ENCODE results near the gene ADCY1.

The ADCY1 gene

DNA sequence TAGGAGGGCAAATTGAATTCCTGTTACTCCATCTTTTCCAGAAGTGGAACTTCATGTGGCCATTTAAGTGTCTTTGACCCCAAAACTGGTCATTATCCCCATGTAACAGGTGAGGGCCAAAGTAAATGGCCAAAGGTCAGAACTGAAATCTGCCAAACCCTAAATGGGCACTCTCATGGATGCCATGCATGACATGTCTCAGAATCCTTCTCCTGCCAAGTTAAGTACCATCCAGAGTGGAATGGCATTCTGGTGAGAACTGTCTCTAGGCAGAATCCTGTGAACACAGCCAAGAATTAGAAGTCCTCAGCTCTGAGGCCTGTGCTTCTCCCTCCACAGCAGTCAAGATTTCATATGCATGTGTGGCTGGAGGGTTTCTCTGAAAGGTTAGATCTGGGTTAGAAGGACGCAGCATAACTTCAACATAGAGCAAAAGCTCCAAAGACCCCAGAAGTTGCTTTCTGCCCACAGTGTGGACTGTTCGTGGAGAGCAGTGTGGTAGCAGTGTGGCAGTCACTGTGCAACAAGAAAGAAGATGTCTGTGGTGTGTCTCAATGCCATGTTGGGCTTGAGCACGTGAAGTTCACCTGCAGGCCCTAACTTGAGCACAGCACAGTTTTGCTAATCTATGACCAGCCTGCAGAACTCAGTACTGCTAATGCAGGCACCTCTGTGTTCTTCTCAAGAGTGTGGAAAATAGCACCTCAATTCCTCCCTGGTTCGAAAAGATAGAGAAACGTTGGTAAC is 121.3 kb downstream of the ADCY1 start:
- DNase-seq (ENCODE audit: low read depth), result no peak

DNA sequence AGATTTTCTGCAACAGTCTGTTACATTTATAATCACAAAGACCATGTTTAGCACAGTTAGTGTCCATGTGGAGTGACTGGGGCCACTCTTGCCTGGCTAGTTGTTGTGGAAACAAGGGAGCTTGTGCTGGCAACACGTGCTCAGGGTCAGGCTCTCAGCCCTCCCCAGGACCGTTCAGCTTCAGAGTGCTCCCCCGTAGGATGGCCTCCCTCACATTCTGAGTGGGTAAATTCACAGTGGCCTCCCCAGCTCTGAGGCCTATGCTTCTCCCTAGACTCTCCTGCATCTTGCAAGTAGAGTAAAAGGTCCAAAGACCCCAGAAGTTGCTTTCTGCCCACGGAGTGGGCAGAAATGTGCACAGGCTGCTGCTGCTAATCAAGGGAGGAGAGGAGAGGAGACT is 122.3 kb downstream of the ADCY1 start:
- DNase-seq (ENCODE audit: low read depth), result no peak

DNA sequence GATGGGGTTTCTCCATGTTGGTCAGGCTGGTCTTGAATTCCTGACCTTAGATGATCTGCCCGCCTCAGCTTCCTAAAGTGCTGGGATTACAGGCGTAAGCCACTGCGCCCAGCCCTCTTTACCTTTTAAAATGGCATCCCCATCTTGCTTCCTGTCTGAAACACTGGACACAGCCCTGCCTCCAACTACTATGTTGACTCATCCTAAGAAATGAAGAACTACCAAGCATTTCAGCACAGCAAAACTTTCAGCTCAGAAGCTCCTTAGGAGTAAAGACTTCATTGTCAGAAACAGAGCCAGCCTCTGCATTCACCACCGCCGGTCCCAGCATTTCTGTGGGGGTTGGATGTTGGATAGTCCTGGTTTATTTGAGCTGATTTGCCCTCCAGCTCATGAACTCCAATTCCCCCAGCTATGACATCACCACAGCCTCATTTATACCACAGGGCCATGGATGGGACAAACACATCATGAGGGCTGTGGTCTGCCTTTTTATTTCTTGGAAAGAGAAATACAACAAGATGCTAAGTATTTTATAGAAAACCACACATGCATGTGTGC is 123.5 kb downstream of the ADCY1 start:
- no peak for DNase-seq (ENCODE audit: low read depth)

DNA sequence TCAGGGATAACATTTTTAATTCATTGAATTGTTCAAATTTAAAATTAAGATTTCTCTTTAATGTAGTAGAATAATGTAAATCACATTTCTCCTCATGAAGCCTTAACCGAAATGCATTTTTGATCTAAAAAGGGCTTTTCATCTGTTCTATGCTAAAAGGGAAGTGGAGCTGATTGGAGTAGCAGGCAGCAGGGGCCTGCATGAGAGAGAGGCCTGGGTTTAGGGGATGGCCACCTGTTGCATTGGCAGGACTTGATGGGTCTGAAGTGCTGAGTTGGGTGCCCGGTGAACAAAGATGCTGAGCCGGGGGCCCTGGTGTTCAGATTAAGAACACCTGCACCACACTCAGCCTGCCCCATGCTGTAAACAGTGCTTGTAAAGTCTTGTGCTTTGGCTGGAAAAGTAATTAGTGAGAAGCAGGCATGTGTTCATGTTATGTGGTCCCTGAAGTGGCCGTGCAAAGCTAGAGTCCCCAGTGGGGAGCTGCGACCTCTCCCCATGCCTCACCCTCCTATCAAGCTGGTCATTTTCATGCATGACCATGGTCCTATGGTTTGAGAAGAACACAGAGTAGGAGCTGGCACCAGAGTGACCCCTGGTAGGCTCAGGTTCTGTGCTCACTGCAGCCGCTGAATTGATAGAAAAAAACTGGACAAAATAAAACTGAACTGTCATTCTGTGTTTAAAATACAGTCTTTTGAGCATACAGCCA is 124.3 kb downstream of the ADCY1 start:
- DNase-seq (ENCODE audit: low read depth), result no peak

DNA sequence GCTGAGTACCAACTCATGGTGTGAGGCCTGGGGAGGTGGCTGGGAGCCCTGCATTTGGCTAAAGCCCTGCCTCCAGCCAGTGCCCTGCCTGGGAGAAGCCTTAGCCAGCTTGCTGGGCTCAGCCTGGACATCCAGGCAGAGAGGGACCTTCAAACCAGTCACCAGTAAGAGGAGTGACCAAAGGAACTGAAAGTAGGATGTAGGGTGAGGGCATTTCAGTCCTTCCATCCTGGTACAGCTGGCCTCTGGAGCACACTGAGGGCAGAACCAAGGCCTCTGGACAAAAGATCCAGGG is 124.8 kb downstream of the ADCY1 start:
- DNase-seq (ENCODE audit: low read depth), result no peak

DNA sequence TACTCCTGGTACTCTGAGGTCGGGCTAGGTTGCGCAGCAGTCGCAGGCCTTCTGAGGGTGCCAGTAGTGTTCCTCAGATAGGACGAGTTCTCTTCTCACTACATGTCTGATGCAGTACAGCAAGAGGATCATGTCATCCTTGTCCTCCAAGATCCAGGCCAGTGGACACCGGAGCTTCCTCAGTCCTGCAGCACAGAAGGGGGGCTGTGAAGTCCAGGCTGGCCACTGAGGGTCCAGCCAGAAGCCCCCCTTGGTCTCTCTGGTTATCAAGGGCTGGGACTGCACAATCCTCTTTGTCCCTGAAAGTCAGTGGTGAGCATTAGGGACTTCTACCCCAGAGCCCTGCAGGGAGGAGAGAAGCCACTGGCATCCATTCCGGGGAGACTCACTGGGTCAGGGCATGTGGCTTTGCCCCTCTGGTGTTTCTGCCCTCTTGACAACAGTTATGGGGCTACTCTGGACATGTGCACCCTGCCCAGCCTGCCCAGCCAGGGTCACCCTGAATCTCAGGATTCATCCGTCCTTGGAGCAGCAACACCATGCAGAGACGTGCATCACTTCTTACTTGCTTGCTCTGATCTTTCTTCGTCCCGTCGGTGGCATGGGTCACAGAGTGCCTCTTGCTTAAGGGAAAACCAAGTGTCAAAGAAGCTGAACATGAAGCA is 125.7 kb downstream of the ADCY1 start:
- DNase-seq (ENCODE audit: low read depth), result no peak

DNA sequence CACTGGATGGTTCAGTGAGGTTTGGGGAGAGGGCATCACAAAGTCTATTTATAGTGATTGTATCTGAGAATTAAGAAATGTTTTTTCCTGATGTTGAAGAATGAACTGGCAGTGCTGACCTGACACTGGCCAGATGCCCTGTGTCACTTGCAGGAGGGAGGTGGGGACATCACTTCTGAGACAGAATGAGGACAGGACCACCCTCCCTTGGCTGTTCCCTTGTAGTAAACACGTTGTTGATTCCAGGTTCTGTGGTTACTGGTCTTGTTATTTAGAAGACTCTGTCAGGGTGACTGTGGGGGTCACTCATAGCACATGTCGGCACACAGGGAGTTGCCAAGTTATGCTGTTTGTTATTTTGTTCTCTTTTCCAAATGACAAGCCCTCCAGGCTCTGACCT is 126.4 kb downstream of the ADCY1 start:
- no peak for DNase-seq (ENCODE audit: low read depth)

DNA sequence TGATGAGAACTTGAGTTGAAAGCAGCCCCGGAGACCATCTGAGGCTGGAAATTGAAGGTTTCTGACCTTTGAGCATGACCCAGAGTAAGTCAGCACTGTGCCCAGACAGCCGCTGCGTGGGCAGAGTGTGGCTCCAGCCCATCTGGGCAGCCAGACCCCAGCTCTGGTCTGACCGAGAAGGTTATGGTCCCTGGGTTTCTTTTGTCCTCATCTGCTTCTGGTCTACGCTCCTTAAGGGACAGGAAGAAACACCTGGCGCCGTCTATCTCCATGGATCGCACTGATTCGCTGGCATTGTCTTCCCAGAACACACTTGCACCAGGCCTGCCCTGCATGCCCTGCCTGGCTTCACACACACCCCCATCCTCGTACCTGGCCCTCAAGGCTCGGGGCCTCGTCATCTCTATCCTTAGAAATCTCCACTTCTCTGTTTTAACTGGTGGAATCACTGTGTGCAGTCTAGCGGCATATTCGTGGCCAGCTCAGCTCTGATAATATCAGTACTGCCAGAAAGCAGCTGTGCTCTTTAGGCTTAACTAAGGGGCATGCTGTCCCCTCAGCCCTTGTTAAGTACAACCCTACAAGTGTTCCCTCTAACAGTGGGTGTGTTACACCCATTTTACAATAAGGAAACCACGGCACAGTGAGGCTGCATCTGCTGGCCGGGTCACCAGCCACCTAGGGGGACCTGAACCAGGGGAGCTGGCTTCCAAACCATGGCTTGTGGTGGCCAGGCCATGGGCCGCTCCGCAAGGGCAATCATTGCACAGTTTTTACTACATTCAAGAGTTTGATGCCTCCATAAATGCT is 127.7 kb downstream of the ADCY1 start:
- DNase-seq (ENCODE audit: low read depth), result no peak

DNA sequence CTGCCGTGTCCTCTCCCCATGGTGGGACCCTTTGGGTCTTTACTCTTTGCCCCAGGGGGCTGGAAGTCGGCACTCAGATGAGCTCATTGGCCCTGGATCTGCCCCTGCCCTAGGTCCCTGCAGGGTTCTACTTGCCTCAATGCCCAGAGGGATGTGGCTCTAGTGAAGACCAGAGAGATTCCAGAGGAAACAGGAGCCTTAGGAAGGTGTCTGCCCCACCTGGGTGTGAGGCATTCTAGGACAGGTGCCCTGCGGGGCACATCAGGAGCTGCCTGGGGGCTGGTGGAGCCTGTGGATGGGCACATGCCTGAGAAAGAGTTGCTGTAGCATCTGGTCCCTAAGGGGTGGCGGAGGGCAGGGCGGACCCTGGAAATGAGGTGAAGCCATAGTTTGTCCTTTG is 128.6 kb downstream of the ADCY1 start:
- DNase-seq (ENCODE audit: low read depth), result no peak

DNA sequence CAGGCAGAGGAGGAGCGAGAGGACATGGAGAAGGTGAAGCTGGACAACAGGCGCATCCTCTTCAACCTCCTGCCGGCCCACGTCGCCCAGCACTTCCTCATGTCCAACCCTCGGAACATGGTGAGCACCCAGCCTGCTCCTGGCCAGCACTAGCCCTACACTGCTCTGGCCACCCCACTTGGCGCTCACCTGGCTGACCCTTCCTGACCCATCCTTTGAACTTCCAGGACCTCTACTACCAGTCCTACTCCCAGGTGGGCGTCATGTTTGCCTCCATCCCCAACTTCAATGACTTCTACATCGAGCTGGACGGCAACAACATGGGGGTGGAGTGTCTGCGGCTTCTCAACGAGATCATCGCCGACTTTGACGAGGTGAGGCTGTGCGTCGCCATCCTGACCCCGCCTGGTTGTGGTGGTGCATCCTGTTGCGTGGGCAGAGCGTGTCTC is 129.2 kb downstream of the ADCY1 start:
- no peak for DNase-seq (ENCODE audit: low read depth)

DNA sequence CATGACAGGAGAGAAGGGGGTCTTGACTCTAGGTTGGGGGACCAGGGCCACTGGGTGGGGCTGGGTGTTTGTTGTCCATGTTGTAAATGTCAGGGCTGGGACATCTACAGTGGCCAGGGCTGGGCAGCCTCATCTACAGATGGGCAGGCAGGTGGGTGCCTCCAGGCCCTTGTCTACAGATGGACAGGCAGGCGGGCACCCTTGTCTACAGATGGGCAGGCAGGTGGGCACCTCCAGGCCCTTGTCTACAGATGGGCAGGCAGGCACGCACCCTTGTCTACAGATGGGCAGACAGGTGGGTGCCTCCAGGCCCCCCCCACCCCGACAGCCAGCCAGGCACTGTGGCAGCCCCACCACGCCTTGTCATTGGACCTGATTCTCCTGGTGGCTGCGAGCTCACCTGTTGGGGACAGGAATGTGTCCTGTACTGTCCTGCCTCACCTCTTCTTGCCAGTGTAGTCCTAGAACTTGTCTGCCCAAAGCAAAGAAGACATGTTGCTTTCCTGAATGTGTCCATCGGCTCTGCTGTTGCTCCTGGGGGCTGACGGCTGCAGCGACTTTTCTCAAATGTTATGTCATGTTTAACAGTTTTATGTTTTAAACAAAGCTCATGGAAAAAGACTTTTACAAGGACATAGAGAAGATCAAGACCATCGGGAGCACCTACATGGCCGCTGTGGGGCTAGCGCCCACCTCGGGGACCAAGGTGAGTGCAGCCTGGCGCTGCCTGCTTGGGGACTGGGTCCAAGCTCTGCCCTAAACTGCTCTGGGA is 129.9 kb downstream of the ADCY1 start:
- DNase-seq (ENCODE audit: low read depth), result no peak

DNA sequence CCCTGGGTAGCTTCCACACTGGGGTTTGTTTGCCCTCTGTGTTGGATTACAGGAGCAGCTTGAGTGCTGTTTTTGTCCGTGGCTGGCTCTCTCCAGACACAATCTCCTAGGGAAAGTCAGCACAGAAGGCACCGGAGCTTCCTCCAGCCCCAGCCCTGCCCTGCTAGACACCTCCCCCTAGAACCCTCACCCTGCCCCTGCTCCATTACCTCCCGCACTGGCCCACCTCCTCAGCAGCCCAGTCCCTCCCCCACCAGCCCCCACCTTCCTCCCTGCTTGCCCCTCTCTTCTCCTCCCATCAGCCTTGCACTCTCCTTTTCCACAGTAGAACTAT is 130.5 kb downstream of the ADCY1 start:
- no peak for DNase-seq (ENCODE audit: low read depth)

DNA sequence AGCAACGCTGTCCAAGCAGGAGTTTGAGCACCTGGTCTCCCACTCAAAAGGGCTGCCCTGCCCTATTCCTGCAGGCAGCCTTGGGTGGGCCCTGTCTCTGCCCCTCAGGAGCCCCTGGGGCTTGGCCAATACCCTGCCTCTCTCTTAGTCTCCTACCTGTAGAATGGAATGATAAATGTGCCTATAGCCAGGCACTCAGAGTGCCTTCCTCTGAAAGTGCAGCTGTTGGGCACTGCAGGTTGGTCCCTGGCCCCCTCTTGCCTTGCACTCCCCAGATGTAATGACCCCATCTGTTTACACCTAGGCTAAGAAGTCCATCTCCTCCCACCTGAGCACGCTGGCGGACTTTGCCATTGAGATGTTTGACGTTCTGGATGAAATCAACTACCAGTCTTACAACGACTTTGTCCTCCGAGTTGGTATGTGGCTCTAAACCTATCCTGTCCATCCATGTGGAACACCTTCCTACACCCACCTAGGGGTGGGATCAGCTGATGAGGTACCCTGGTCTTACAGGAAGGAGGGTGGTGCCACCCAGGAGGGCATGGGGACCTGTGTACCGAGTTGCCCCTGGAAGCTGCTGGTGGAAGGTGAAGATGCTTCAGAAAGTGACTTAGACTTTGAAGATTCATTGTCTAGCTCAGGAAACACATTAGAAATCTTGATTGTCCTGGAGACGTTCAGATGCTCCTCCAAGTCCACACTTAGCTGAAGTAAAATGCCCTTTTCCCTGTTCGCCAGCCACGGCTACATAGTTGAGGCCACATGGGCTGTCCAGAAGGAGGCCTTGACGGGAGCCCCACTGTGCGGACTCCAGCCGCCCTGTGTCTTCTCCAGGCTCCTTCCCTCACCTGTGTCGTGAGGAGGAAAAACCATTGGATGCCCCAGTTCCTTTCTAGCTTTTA is 134.1 kb downstream of the ADCY1 start:
- no peak for DNase-seq (ENCODE audit: low read depth)

DNA sequence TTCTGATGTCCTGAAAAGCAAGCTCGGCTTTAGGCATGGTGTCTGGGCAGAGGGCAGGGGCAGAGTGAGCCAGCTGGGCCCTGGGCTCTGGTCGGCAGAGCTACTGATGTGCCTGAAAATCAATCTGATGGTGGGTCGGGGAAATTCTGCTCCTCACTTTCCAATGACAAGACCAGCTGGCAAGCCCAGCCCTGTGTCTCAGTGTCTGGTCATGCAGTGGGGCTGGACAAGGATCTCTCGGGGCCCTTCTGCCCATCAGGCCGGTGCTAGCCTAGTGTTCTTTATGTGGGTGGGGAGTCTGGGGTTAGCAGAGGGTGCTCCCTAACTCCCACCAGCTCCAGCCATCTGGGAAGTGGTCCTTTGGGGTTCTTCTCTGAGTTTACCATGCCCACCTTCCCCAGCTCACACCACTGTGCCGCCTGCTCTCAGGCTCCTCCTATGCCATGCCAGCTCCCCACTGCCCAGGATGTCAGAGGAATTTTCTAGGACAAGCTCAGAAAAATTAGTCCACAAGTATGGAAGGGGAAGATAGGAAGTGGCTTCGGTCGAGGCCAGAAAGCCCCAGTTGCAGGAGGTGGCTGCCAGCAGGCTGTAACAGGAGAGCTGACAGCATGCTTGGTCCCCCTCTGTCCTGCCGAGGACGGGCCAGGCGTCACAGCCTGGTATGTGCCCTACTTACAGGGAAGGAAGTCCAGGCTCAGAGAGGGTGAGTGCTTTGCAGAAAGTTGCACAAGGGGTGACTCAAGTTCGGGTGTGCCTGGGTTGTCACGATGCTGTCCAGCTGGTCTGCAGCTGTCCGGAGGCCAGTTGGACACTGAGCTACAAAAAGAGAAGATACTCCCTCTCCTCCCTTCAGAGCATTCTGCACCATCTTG is 135.2 kb downstream of the ADCY1 start:
- DNase-seq (ENCODE audit: low read depth), result no peak

DNA sequence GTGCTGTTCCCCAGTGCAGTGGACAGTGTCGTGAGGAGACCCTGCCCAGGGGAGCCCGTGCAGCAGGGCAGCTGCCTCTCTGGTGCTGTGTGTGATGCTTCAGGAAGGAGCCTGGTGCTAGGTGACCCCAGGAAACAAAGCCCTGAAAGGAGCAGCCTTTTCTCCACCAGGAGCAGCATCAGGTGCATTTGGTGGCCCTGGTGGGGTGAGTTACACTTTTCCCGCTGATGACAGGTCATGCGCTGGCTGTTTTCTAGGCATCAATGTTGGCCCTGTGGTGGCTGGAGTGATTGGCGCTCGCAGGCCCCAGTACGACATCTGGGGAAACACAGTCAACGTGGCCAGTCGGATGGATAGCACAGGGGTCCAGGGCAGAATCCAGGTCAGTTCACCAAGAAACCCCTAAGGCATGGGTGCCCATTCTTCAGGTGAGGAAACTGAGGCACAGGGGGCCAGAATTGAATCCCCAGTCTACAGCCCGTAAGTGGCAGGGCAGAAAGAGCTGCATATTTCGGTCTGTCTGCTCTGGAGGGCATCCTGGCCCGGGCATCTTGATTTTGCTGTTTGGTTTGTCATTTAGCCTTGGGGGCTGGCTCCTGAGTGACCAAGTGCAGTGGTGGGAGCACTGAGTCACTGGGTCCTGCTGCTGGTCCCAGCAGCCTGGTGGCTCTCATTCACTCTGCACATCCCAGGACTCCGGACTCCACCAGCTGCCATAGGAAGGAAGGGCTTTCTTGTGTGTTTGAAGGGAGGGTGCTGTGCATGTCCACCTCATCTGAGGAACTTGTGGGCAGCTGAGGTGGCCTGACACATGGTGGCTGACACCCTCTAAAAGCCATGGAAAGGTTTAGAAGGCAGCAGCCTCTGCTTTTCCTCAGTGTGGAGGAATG is 136.3 kb downstream of the ADCY1 start:
- no peak for DNase-seq (ENCODE audit: low read depth)

DNA sequence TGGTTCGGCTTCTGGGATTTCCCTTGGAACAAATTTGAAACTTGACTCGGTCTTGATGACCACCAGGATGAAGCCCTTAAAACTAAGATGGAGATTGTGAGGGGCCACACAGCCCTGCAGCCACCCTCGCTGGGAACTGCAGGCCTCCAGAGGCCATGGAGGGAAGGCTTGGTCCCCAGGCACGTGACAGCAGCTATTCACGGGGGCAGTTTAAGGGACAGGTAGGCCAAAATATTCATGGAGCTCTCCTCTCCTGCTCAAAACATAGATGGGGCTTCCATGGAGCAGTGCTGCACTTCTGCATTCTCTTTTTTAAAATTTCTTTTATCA is 137.0 kb downstream of the ADCY1 start:
- no peak for DNase-seq (ENCODE audit: low read depth)

DNA sequence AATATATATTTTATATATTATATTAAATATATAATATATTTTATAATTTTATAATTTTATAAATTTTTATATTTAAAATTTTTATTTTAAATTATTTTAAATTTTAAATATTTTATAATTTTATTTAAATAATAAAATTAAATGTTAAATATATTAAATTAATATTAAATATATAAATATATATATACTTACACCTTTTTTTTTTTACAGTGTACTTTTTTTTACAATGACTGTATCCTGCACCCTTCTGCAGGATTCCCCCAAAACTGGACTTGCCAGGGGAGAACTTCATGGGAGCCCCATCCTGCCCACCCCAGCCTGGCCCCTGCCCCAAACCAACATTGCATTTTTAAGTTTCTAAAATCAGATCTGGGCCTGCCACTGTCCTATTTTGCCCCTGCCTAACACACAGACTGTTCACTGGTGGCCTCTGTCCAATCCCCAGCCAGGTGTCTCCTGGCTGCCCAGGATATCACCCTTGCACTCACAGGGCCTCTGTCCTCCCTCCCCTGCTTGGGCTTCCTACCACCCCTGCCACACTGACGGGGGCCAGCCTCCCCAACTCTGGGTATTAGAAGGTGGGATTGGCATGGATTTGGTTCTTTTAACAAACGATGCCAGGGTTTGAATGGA is 138.0 kb downstream of the ADCY1 start:
- no peak for DNase-seq (ENCODE audit: low read depth)

Data from stimulated activated CD4-positive, alpha-beta T cell treated with anti-CD3 and anti-CD28 coated beads, Interleukin-2, amount 100 ng/mL, for 4 hours (primary cell).